Liver (tissue), 9 donors: Measurements from ENCODE around the gene KCNQ1. TPM values are rescaled to one million over a fixed set of nuclear protein-coding genes. Genes with fewer than 3 reads are reported as not detected.

Experiments
- DNase-seq: peaks from one replicate; pipeline ENCODE4 v3.0.0-alpha.2; 2017; ENCODE audit warnings: low spot score
- H3K27ac ChIP-seq, 2 donors: one replicate each; pipeline ENCODE4 v1.7.0; 2013; ENCODE audit warnings: inconsistent platforms in 2 of 2, low read length in 2 of 2, control low read depth in 1 of 2, low read depth in 1 of 2, mild to moderate bottlenecking in 1 of 2
- H3K27me3 ChIP-seq, 4 donors: one replicate each; pipeline versions ENCODE4 v1.6.1 to v1.7.0; 2013; ENCODE audit warnings: low read length in 3 of 4, inconsistent platforms in 1 of 4, mild to moderate bottlenecking in 1 of 4, moderate library complexity in 1 of 4; ENCODE audit not compliant: control insufficient read depth in 4 of 4, insufficient read depth in 4 of 4
- H3K36me3 ChIP-seq, 4 donors: one replicate each; pipeline versions ENCODE4 v1.6.1 to v1.7.0; 2013; ENCODE audit warnings: low read length in 3 of 4, mild to moderate bottlenecking in 3 of 4, low read depth in 1 of 4, moderate library complexity in 1 of 4; ENCODE audit not compliant: control insufficient read depth in 4 of 4, insufficient read depth in 3 of 4
- H3K4me1 ChIP-seq, 4 donors: one replicate each; pipeline versions ENCODE4 v1.6.1 to v1.7.0; 2013; ENCODE audit warnings: low read length in 3 of 4, mild to moderate bottlenecking in 3 of 4, moderate library complexity in 1 of 4; ENCODE audit not compliant: control insufficient read depth in 4 of 4, insufficient read depth in 4 of 4
- H3K4me3 ChIP-seq, 3 donors: one replicate each; pipeline versions ENCODE4 v1.6.1 to v1.7.0; 2013; ENCODE audit warnings: low read length in 3 of 3, control low read depth in 1 of 3, low read depth in 1 of 3, mild to moderate bottlenecking in 1 of 3
- H3K9ac ChIP-seq, 2 donors: one replicate each; pipeline ENCODE4 v1.7.0; 2013; ENCODE audit warnings: low read length in 2 of 2, mild to moderate bottlenecking in 2 of 2, moderate library complexity in 2 of 2, control low read depth in 1 of 2, low read depth in 1 of 2
- H3K9me3 ChIP-seq, 4 donors: one replicate each; pipeline versions ENCODE4 v1.6.1 to v1.7.0; 2013; ENCODE audit warnings: low read length in 3 of 4; ENCODE audit not compliant: control insufficient read depth in 4 of 4
- EGR1 ChIP-seq, 2 donors: IDR thresholded peaks; 2 replicates each; pipeline ENCODE4 v1.6.1; 2016 to 2018; ENCODE audit warnings: antibody characterized with exemption in 2 of 2, low read depth in 2 of 2
- HNF4A ChIP-seq, 2 donors: conservative IDR thresholded peaks; 2 replicates each; pipeline ENCODE4 v1.6.1; 2016; ENCODE audit warnings: antibody characterized with exemption in 2 of 2, mild to moderate bottlenecking in 2 of 2
- HNF4G ChIP-seq: IDR thresholded peaks from 2 replicates; pipeline ENCODE4 v1.6.1; 2016; ENCODE audit warnings: antibody characterized with exemption
- MAX ChIP-seq: IDR thresholded peaks from 2 replicates; pipeline ENCODE4 v1.6.1; 2016; ENCODE audit warnings: antibody characterized with exemption
- NR2F2 ChIP-seq: IDR thresholded peaks from 2 replicates; pipeline ENCODE4 v1.6.1; 2016; ENCODE audit warnings: antibody characterized with exemption
- RAD21 ChIP-seq, 2 donors: IDR thresholded peaks; 2 replicates each; pipeline ENCODE4 v1.6.1; 2016; ENCODE audit warnings: antibody characterized with exemption in 2 of 2, mild to moderate bottlenecking in 2 of 2
- RXRA ChIP-seq, 2 donors: IDR thresholded peaks; 2 replicates each; pipeline ENCODE4 v1.6.1; 2017 to 2018; ENCODE audit warnings: antibody characterized with exemption in 2 of 2, mild to moderate bottlenecking in 1 of 2
- TAF1 ChIP-seq: conservative IDR thresholded peaks from 2 replicates; pipeline ENCODE4 v1.6.1; 2016; ENCODE audit warnings: antibody characterized with exemption, mild to moderate bottlenecking
- YY1 ChIP-seq: IDR thresholded peaks from 2 replicates; pipeline ENCODE4 v1.6.1; 2016; ENCODE audit warnings: antibody characterized with exemption, mild to moderate bottlenecking
- whole genome bisulfite sequencing: extraction: QIAGEN DNeasy Blood & Tissue Kit; methylation state at CpG from one replicate; pipeline ENCODE4 v1.1.7; 2013; 5-methylcytosine and 5-hydroxymethylcytosine counted together
- polyA plus RNA-seq, 2 donors: library from polyadenylated mRNA; stranded (reverse) in 1 of 2; unstranded in 1 of 2; fragments of 200-250 nt in 1 of 2; fragments of >200 nt in 1 of 2; fragmentation: Nextera tagmentation in 1 of 2; extraction: Ambion mirVana in 1 of 2; gene quantifications; one replicate each; pipeline versions ENCODE4 v1.2.1 to v1.2.3, GENCODE V29; 2013 to 2015
- total RNA-seq, 2 donors: library from RNA; depleted of rRNA; stranded (reverse); fragments of >200 nt; gene quantifications; one replicate each; pipeline ENCODE4 v1.2.3, GENCODE V29; 2014
- TF ChIP-seq, protein P1 (sequence below): IDR thresholded peaks from 2 replicates; pipeline ENCODE4 v1.6.1; 2016; ENCODE audit warnings: antibody characterized with exemption
- TF ChIP-seq, protein P2 (sequence below): IDR thresholded peaks from 2 replicates; pipeline ENCODE4 v1.6.1; 2016; ENCODE audit warnings: antibody characterized with exemption
- TF ChIP-seq, protein P3 (sequence below): IDR thresholded peaks from 2 replicates; pipeline ENCODE4 v1.6.1; 2016; ENCODE audit warnings: antibody characterized with exemption, mild to moderate bottlenecking
- TF ChIP-seq, protein P4 (sequence below): fragments of 150-350 bp; IDR thresholded peaks from 2 replicates; pipeline ENCODE4 v1.5.1; 2017; ENCODE audit warnings: improper control_type of control experiment, low read depth, low read length; ENCODE audit not compliant: missing input control
- donor health status: healthy.
- donor health status: healthy.
- donor health status: healthy.
- donor health status: healthy.
- donor health status: healthy.

Gene KCNQ1
- total and polyA plus RNA-seq, 4 donors = 0.31 to 2.2 (median 1.5) TPM

GRCh38 chr11:2507945-2508749 is 63.3 kb downstream of the KCNQ1 start:
- DNase-seq = peak; percentile 25
- Histone ChIP-seq H3K4me1 (peaks cover 0 to 2% (median 0%) of the 10 kb centered on the region in 4 donors), H3K27ac (no peak overlapping the region), H3K36me3 (no peaks in the 10 kb centered on the region), H3K4me3 (no peak overlapping the region), H3K9me3 (no peaks in the 10 kb centered on the region), H3K27me3 (no peaks in the 10 kb centered on the region), H3K9ac (no peak overlapping the region)
- 81% methylated on average over 12 of the region's 12 CpGs for WGBS
- TF ChIP-seq HNF4A (conservative IDR thresholded peaks at IDR 0.05) (no peak), MAX (no peak), RAD21 (IDR thresholded peaks at IDR 0.05) (no peak), HNF4G (no peak), YY1 (no peak), TAF1 (no peak)
- TF ChIP-seq, protein P1, sequence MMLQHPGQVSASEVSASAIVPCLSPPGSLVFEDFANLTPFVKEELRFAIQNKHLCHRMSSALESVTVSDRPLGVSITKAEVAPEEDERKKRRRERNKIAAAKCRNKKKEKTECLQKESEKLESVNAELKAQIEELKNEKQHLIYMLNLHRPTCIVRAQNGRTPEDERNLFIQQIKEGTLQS = no peak
- TF ChIP-seq, protein P2, sequence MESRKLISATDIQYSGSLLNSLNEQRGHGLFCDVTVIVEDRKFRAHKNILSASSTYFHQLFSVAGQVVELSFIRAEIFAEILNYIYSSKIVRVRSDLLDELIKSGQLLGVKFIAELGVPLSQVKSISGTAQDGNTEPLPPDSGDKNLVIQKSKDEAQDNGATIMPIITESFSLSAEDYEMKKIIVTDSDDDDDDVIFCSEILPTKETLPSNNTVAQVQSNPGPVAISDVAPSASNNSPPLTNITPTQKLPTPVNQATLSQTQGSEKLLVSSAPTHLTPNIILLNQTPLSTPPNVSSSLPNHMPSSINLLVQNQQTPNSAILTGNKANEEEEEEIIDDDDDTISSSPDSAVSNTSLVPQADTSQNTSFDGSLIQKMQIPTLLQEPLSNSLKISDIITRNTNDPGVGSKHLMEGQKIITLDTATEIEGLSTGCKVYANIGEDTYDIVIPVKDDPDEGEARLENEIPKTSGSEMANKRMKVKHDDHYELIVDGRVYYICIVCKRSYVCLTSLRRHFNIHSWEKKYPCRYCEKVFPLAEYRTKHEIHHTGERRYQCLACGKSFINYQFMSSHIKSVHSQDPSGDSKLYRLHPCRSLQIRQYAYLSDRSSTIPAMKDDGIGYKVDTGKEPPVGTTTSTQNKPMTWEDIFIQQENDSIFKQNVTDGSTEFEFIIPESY = no peak
- TF ChIP-seq, protein P3, sequence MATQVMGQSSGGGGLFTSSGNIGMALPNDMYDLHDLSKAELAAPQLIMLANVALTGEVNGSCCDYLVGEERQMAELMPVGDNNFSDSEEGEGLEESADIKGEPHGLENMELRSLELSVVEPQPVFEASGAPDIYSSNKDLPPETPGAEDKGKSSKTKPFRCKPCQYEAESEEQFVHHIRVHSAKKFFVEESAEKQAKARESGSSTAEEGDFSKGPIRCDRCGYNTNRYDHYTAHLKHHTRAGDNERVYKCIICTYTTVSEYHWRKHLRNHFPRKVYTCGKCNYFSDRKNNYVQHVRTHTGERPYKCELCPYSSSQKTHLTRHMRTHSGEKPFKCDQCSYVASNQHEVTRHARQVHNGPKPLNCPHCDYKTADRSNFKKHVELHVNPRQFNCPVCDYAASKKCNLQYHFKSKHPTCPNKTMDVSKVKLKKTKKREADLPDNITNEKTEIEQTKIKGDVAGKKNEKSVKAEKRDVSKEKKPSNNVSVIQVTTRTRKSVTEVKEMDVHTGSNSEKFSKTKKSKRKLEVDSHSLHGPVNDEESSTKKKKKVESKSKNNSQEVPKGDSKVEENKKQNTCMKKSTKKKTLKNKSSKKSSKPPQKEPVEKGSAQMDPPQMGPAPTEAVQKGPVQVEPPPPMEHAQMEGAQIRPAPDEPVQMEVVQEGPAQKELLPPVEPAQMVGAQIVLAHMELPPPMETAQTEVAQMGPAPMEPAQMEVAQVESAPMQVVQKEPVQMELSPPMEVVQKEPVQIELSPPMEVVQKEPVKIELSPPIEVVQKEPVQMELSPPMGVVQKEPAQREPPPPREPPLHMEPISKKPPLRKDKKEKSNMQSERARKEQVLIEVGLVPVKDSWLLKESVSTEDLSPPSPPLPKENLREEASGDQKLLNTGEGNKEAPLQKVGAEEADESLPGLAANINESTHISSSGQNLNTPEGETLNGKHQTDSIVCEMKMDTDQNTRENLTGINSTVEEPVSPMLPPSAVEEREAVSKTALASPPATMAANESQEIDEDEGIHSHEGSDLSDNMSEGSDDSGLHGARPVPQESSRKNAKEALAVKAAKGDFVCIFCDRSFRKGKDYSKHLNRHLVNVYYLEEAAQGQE = no peak

GRCh38 chr11:2508793-2509192 is 64.0 kb downstream of the KCNQ1 start:
- Histone ChIP-seq H3K36me3 (no peaks in the 10 kb centered on the region), H3K27me3 (no peaks in the 10 kb centered on the region), H3K9me3 (no peaks in the 10 kb centered on the region), H3K27ac (no peak overlapping the region), H3K4me3 (no peak overlapping the region), H3K4me1 (peaks cover 0 to 2% (median 0%) of the 10 kb centered on the region in 4 donors), H3K9ac (no peak overlapping the region)
- WGBS = 41% methylated on average over 2 of the region's 2 CpGs
- DNase-seq = no peak
- TF ChIP-seq NR2F2 (no peak), YY1 (no peak), MAX (no peak), TAF1 (no peak), RXRA (IDR thresholded peaks at IDR 0.05) (no peak), EGR1 (IDR thresholded peaks at IDR 0.05; ENCODE audit: low read depth in 2 of 2) (no peak), RAD21 (IDR thresholded peaks at IDR 0.05) (no peak)
- TF ChIP-seq, protein P1 = no peak
- TF ChIP-seq, protein P4, sequence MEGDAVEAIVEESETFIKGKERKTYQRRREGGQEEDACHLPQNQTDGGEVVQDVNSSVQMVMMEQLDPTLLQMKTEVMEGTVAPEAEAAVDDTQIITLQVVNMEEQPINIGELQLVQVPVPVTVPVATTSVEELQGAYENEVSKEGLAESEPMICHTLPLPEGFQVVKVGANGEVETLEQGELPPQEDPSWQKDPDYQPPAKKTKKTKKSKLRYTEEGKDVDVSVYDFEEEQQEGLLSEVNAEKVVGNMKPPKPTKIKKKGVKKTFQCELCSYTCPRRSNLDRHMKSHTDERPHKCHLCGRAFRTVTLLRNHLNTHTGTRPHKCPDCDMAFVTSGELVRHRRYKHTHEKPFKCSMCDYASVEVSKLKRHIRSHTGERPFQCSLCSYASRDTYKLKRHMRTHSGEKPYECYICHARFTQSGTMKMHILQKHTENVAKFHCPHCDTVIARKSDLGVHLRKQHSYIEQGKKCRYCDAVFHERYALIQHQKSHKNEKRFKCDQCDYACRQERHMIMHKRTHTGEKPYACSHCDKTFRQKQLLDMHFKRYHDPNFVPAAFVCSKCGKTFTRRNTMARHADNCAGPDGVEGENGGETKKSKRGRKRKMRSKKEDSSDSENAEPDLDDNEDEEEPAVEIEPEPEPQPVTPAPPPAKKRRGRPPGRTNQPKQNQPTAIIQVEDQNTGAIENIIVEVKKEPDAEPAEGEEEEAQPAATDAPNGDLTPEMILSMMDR = no peak
